SKM-1 treated with dmso at 0.1 percent for 144 hours (cell line): ENCODE data around the gene KMT2D.

Experiments used
- DNase-seq: peaks from one replicate; lab custom pipeline; 2025; ENCODE audit not compliant: unreplicated experiment; lab: John Stamatoyannopoulos, UW

The KMT2D gene

GRCh38 chr12:49052451-49053208 is 8.0 kb downstream of the KMT2D start:
- DNase-seq: no peak

- no peak for DNase-seq
These were observed 8.7 kb downstream of the KMT2D start for GRCh38 chr12:49051777-49052438.

GRCh38 chr12:49051373-49051764 is 9.2 kb downstream of the KMT2D start:
- DNase-seq: no peak

DNA sequence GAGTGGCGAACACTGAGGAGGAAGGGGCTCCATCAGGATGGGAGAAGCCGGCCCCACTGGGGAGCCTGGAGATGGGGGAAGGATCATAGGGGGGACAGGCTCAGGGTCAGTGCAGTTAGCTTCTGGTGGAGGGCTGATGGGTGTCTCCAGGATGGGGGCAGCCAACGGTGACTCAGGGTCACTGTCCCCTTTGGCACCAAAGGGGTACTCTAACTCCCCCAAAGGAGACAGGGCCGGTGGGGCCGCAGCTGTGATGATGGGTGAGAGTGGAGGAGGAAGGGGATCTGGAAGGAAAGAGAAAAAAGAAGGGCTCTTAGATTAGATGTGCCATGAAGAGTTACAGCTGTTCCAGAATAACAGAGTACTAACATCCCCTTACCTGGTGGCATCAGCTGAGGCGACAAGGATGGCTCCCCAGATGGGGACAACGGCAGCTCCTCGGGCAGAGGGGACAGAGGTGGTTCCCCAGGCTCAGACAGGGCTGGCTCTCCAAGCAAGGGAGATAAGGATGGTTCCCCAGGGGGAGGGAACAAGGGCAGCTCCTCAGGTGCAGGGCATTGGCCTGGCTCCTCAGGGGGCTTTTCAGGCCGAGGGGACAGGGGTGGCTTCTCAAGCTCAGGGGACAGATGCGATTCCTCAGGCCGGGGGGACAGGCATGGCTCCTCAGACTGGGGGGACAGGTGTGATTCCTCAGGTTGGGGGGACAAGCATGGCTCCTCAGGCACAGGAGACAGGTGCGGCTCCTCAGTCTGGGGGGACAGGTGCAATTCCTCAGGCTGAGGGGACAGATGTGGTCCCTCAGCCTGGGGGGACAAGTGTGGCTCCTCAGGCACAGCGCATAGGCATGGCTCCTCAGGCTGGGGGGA is 9.9 kb downstream of the KMT2D start:
- no peak for DNase-seq

- no peak for DNase-seq
These were observed 10.9 kb downstream of the KMT2D start for GRCh38 chr12:49049566-49050224.

- DNase-seq: no peak
These were observed 11.6 kb downstream of the KMT2D start for GRCh38 chr12:49048953-49049352.

- no peak for DNase-seq
These were observed 14.3 kb downstream of the KMT2D start for GRCh38 chr12:49046129-49046895.

- no peak for DNase-seq
These were observed 15.9 kb downstream of the KMT2D start for GRCh38 chr12:49044660-49045059.

- peak; percentile 27 for DNase-seq
These were observed 16.7 kb downstream of the KMT2D start for GRCh38 chr12:49043856-49044258.

GRCh38 chr12:49043241-49043640 is 17.4 kb downstream of the KMT2D start:
- DNase-seq: no peak

- no peak for DNase-seq
These were observed 18.6 kb downstream of the KMT2D start for GRCh38 chr12:49041881-49042484.

GRCh38 chr12:49041036-49041880 is 19.3 kb downstream of the KMT2D start:
- DNase-seq: no peak

DNA sequence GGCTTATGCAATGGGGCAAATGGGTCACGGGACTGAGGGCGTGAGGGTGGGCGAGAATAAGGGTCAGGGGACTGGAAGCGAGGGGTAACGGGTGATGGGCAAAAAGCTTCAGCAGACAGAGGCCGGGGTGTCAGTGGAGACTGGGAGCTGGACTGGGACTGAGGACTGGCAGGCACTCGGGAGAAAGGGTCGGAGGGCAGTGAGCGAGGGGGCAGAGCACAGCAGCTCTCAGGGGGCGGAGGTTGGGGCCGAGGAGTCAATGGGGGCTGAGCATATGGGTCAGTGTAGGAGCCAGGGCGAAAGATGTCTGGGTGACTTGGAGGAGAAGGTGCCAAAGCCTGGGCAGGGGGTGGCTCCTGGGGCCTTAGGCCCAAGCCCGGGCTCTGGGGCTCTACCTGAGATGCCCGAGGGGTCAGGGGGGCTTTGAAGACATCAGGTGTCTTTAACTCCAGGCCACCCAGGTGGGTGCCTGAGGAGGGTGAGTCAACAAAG is 20.2 kb downstream of the KMT2D start:
- no peak for DNase-seq

- no peak for DNase-seq
These were observed 20.9 kb downstream of the KMT2D start for GRCh38 chr12:49039421-49040363.

DNA sequence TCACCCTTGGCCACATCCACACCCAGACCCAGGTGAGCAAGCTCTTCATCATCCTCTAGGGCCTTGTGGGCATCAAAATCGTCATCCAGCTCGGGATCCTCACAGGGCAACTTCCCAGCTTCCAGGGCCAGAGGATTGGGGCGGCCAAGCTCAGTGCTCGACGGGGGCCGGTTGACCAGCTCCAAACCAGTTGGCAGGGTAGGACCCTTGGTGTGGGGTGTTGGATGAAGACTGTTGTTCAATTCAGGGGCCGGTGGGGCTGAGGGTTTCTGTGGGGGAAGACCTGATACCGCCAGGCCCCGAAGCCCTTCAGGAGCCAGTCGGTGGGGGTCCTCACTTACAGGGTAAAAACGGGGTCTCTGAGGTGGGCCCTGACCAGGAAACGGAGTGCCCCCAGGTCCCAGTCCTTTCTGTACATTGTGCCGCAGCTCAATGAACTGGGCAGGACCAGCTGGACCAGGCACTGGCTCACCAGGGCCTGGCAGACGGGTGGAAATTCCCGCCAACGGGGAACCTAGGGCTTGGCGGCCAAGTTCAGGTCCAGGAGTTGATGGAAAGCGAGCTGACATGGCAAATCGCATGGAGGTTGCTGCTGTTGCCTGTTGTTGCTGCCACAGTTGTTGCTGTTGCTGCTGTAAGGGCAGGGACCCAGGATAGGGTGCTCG is 22.2 kb downstream of the KMT2D start:
- no peak for DNase-seq

DNA sequence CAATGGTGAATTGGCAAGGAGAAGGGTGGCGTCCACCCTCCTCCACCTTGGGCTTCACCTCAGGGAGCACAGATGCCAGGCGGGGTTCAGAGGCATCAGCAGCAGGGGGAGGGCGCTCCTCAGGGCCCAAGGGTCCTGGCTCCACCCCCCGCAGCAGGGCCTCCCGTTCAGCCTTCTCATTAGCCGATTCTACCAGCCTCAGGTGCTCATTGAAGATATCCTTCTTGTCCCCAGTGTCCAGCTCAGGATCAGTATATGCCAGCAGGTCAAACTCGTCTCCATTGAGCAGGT is 22.7 kb downstream of the KMT2D start:
- no peak for DNase-seq

GRCh38 chr12:49037111-49037946 is 23.3 kb downstream of the KMT2D start:
- no peak for DNase-seq
